PFSK-1 (cell line): ENCODE data around the gene ORM1.

Experiments
- POLR2AphosphoS5 ChIP-seq: IDR thresholded peaks from 2 replicates; pipeline ENCODE4 v1.6.1; 2012; ENCODE audit warnings: low read depth, mild to moderate bottlenecking, control low read depth, low read length, moderate library complexity
- TAF1 ChIP-seq: IDR thresholded peaks from 2 replicates; pipeline ENCODE4 v1.6.1; 2012; ENCODE audit warnings: low read length, control low read depth, borderline replicate concordance; ENCODE audit not compliant: insufficient read depth

DNA sequence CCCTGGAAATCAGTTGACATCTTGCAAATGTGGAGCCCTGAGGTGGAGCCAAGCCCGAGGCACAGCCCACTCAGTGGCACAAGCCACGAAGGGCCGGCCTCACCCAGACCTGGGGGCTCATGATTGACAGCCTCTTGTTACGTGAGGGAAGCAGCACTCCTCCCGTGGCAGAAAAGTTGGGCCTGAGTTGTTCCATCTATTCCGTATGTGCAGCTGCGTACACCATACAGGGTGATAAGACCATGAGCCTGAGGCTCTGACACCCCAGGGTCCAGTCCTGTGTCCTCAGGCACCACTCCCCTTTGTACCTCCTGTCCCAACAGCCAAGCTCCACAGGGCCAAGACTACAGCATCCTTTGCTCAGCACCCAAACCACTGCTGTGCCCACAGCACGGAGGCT is 4.9 kb downstream of the ORM1 start:
- TF ChIP-seq TAF1 = no peak
- no peak for TF ChIP-seq POLR2AphosphoS5
